OCI-LY3 (cell line): Measurements from ENCODE around the gene B4GALT1.

Experiments used
- CTCF ChIP-seq: fragments of 200-600, 300-600 bp; sonication (generic); IDR thresholded peaks from 2 replicates; pipeline ENCODE4 v1.5.1; 2014; ENCODE audit warnings: antibody characterized with exemption, low read length, low read depth
- EZH2phosphoT487 ChIP-seq: fragments of 200-600 bp; shearing (Covaris generic); IDR thresholded peaks from 2 replicates; pipeline ENCODE4 v1.6.1; 2018; ENCODE audit warnings: antibody characterized with exemption, mixed run types, low read depth

- no peak for TF ChIP-seq EZH2phosphoT487
- TF ChIP-seq CTCF = no peak
Observed at GRCh38 chr9:33123407-33124031, 43.6 kb downstream of the B4GALT1 start.
